Loucy (cell line): ENCODE data around the gene LYZL6.

Source experiments
- CTCF ChIP-seq: fragments of 200-600 bp; sonication (generic); conservative IDR thresholded peaks from 2 replicates; pipeline ENCODE4 v1.5.1; 2014; ENCODE audit warnings: mild to moderate bottlenecking, antibody characterized with exemption, low read length
- EZH2phosphoT487 ChIP-seq: fragments of 200-600 bp; IDR thresholded peaks from 2 replicates; pipeline ENCODE4 v1.6.1; 2018; ENCODE audit warnings: antibody characterized with exemption, mild to moderate bottlenecking, moderate library complexity, borderline replicate concordance

- TF ChIP-seq CTCF = no peak
- TF ChIP-seq EZH2phosphoT487 = no peak
Measured at GRCh38 chr17:35991075-35991474, 47.6 kb upstream of the LYZL6 start.
